CD4-positive, alpha-beta memory T cell (primary cell): Measurements from ENCODE around the gene NCAM2. TPM values are rescaled to one million over a fixed set of nuclear protein-coding genes. Genes with fewer than 3 reads are reported as not detected.

Experiments
- CTCF ChIA-PET: fragments of 350-600 bp; sonication (Branson Sonifier 250); formaldehyde crosslinking; loops from one replicate; lab custom pipeline; 2021; ENCODE audit warnings: inconsistent platforms; ENCODE audit not compliant: partially characterized antibody; lab: Charles Lee
- POLR2A ChIA-PET: fragments of 350-600 bp; sonication (Branson Sonifier 250); formaldehyde crosslinking; loops from one replicate; lab custom pipeline; 2021; ENCODE audit not compliant: partially characterized antibody; lab: Charles Lee
- DNase-seq, 5 donors: peaks; one replicate each; pipeline versions ENCODE4 v3.0.0 to v3.0.0-alpha.2; 2020 to 2022; ENCODE audit warnings: mixed read lengths in 1 of 5
- H3K27ac ChIP-seq: one replicate; pipeline ENCODE4 v1.7.0; 2013; ENCODE audit warnings: low read depth, low read length
- H3K27me3 ChIP-seq: 2 replicates; pipeline ENCODE4 v1.7.0; 2013; ENCODE audit warnings: mild to moderate bottlenecking, low read length, moderate library complexity; ENCODE audit not compliant: insufficient read depth
- H3K36me3 ChIP-seq: 2 replicates; pipeline ENCODE4 v1.7.0; 2013; ENCODE audit warnings: mild to moderate bottlenecking, low read length, moderate library complexity; ENCODE audit not compliant: insufficient read depth
- H3K4me1 ChIP-seq: 2 replicates; pipeline ENCODE4 v1.7.0; 2013; ENCODE audit warnings: mild to moderate bottlenecking, low read length, moderate library complexity; ENCODE audit not compliant: insufficient read depth
- H3K4me3 ChIP-seq, 2 donors: one replicate each; pipeline ENCODE4 v1.7.0; 2013; ENCODE audit warnings: low read length in 2 of 2, mild to moderate bottlenecking in 1 of 2
- H3K9me3 ChIP-seq, 2 donors: one replicate each; pipeline ENCODE4 v1.7.0; 2013; ENCODE audit warnings: low read length in 2 of 2, control low read depth in 1 of 2; ENCODE audit not compliant: control insufficient read depth in 1 of 2
- H3K27ac Mint-ChIP-seq, 7 donors: one replicate each; pipeline ENCODE4 v1.8.0; 2020 to 2021; ENCODE audit warnings: mixed read lengths in 7 of 7, mild to moderate bottlenecking in 6 of 7, inconsistent platforms in 3 of 7, moderate library complexity in 3 of 7
- H3K27me3 Mint-ChIP-seq, 2 donors: one replicate each; pipeline ENCODE4 v1.8.0; 2020 to 2021; ENCODE audit warnings: mixed read lengths in 2 of 2
- H3K36me3 Mint-ChIP-seq, 2 donors: one replicate each; pipeline ENCODE4 v1.8.0; 2020 to 2021; ENCODE audit warnings: mixed read lengths in 2 of 2, inconsistent platforms in 1 of 2, mild to moderate bottlenecking in 1 of 2
- H3K4me1 Mint-ChIP-seq, 4 donors: one replicate each; pipeline ENCODE4 v1.8.0; 2020 to 2021; ENCODE audit warnings: mixed read lengths in 4 of 4, mild to moderate bottlenecking in 1 of 4
- H3K4me3 Mint-ChIP-seq, 8 donors: one replicate each; pipeline ENCODE4 v1.8.0; 2020 to 2021; ENCODE audit warnings: mixed read lengths in 8 of 8, mild to moderate bottlenecking in 7 of 8, moderate library complexity in 6 of 8, inconsistent platforms in 3 of 8
- H3K9me3 Mint-ChIP-seq, 8 donors: one replicate each; pipeline ENCODE4 v1.8.0; 2020 to 2021; ENCODE audit warnings: mixed read lengths in 8 of 8, mild to moderate bottlenecking in 5 of 8, inconsistent platforms in 3 of 8, moderate library complexity in 1 of 8
- intact Hi-C: fragments of 100-400 bp; cut with micrococcal nuclease; formaldehyde crosslinking; loops from one replicate; pipeline ENCODE4 v1.15.1; 2023
- polyA plus RNA-seq, 2 donors: library from polyadenylated mRNA; unstranded; fragments of 300-500 nt; fragmentation: Illumina TruSeq; gene quantifications; one replicate each; pipeline ENCODE4 v1.2.3, GENCODE V29; 2021
- total RNA-seq, 2 experiments: library from RNA; stranded (reverse); gene quantifications; one replicate each; pipeline ENCODE4 v1.2.3, GENCODE V29; 2021

Gene NCAM2
- total and polyA plus RNA-seq, 4 experiments from 2014 or later, result not detected

DNA sequence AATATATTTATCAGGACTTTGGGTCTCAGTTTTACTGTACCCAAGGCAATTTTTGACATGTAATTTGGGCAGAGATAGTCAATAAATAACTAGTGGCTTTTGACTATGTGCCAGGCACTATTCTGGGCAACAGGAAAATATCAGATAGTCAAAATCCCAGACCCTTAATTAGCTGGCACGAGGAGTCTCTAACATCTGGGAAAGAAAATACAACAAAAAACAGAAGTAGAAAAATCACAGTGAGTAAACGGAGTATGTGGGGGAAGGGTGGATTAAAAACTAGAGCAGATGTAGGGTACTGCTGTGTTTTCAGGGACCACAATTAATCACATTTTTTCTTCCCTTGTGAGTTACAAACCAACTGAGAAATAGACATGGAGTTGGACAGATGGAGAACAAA is 217.8 kb downstream of the NCAM2 start:
- peaks cover 0 to 6% (median under 1%) of the 10 kb centered on the region in 8 donors for H3K9me3 Mint-ChIP-seq
- no peaks in the 10 kb centered on the region for H3K36me3 Mint-ChIP-seq
- DNase-seq, result no peak
- Histone ChIP-seq H3K27ac (no peak overlapping the region), H3K9me3 (no peaks in the 10 kb centered on the region), H3K27me3 (no peaks in the 10 kb centered on the region), H3K4me1 (no peaks in the 10 kb centered on the region), H3K36me3 (no peaks in the 10 kb centered on the region), H3K4me3 (no peak overlapping the region)
- H3K27ac Mint-ChIP-seq, result no peak overlapping the region
- no peaks in the 10 kb centered on the region for H3K27me3 Mint-ChIP-seq
- intact Hi-C loops, result no loop called here
- ChIA-PET CTCF (no interaction called here), POLR2A (no interaction called here)
- H3K4me3 Mint-ChIP-seq, result no peak overlapping the region
- H3K4me1 Mint-ChIP-seq, result no peaks in the 10 kb centered on the region

DNA sequence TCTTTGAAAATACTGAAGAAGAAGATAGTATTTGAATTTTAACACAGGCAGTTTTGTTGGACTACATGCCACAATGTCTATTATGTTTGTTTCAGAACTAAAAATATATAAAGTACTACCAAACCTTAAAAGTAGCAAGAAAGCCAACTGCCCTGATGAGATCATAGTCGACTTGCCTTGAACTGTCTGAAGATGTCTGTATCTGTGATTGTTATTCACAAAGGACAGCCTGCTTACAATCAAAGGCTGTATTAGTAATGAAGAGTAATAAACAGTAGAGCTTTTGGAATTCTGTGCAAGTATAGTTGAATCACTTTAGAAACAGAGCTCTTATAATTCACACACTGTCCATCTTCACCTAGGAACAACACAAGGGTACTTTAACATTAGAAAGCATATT is 228.3 kb downstream of the NCAM2 start:
- Mint-ChIP-seq H3K36me3 (no peaks in the 10 kb centered on the region), H3K4me1 (no peaks in the 10 kb centered on the region), H3K27me3 (no peaks in the 10 kb centered on the region), H3K4me3 (no peak overlapping the region), H3K9me3 (peaks cover 0 to 8% (median 2%) of the 10 kb centered on the region in 8 donors), H3K27ac (no peak overlapping the region)
- Histone ChIP-seq H3K4me1 (no peaks in the 10 kb centered on the region), H3K36me3 (no peaks in the 10 kb centered on the region), H3K27me3 (no peaks in the 10 kb centered on the region), H3K9me3 (no peaks in the 10 kb centered on the region), H3K4me3 (no peak overlapping the region), H3K27ac (no peak overlapping the region)
- intact Hi-C loops, result no loop called here
- POLR2A ChIA-PET, result no interaction called here
- no peak for DNase-seq
- CTCF ChIA-PET, result no interaction called here

GRCh38 chr21:21230672-21231071 is 232.5 kb downstream of the NCAM2 start:
- no peak overlapping the region for H3K4me3 Mint-ChIP-seq
- no peaks in the 10 kb centered on the region for H3K4me1 ChIP-seq
- no peak overlapping the region for H3K4me3 ChIP-seq
- no peaks in the 10 kb centered on the region for H3K9me3 ChIP-seq
- no peaks in the 10 kb centered on the region for H3K36me3 Mint-ChIP-seq
- no peaks in the 10 kb centered on the region for H3K36me3 ChIP-seq
- H3K27ac Mint-ChIP-seq, result no peak overlapping the region
- CTCF ChIA-PET, result no interaction called here
- H3K27ac ChIP-seq, result no peak overlapping the region
- POLR2A ChIA-PET, result no interaction called here
- no peak for DNase-seq
- H3K4me1 Mint-ChIP-seq, result no peaks in the 10 kb centered on the region
- H3K9me3 Mint-ChIP-seq, result peaks cover 0 to 4% (median under 1%) of the 10 kb centered on the region in 8 donors
- intact Hi-C loops, result no loop called here
- H3K27me3 Mint-ChIP-seq, result no peaks in the 10 kb centered on the region
- no peaks in the 10 kb centered on the region for H3K27me3 ChIP-seq

- POLR2A ChIA-PET, result no interaction called here
- Mint-ChIP-seq H3K36me3 (no peaks in the 10 kb centered on the region), H3K4me1 (no peaks in the 10 kb centered on the region), H3K4me3 (no peak overlapping the region), H3K27ac (no peak overlapping the region), H3K9me3 (peaks cover 0 to 4% (median under 1%) of the 10 kb centered on the region in 8 donors), H3K27me3 (no peaks in the 10 kb centered on the region)
- H3K4me3 ChIP-seq, result no peak overlapping the region
- intact Hi-C loops, result no loop called here
- CTCF ChIA-PET, result no interaction called here
- H3K27ac ChIP-seq, result no peak overlapping the region
- no peaks in the 10 kb centered on the region for H3K36me3 ChIP-seq
- H3K27me3 ChIP-seq, result no peaks in the 10 kb centered on the region
- H3K9me3 ChIP-seq, result no peaks in the 10 kb centered on the region
- H3K4me1 ChIP-seq, result no peaks in the 10 kb centered on the region
- no peak for DNase-seq
These were observed 233.7 kb downstream of the NCAM2 start for GRCh38 chr21:21231913-21232312.

DNA sequence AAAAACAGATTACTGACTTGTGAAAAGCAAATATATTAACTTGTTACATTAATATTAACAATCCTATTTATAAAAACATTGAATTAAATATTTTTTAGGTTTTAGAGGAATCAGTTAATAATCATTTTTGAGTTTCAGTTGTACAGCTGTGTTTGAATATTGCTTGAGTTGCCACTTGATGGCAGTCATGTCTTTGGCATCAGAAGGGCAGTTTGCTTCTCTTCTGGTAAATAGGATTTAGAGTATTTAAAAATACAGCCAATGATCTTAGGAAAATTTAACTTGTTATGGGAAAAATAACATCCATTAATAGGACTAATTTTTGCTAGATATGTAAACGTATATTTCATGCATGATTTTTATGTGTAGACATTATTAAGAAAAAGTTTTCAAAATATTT is 234.1 kb downstream of the NCAM2 start:
- Mint-ChIP-seq H3K27ac (no peak overlapping the region), H3K9me3 (peaks cover 0 to 4% (median under 1%) of the 10 kb centered on the region in 8 donors), H3K36me3 (no peaks in the 10 kb centered on the region), H3K4me3 (no peak overlapping the region), H3K27me3 (no peaks in the 10 kb centered on the region), H3K4me1 (no peaks in the 10 kb centered on the region)
- H3K27me3 ChIP-seq, result no peaks in the 10 kb centered on the region
- DNase-seq, result no peak
- no peak overlapping the region for H3K27ac ChIP-seq
- intact Hi-C loops, result no loop called here
- ChIA-PET CTCF (no interaction called here), POLR2A (no interaction called here)
- no peaks in the 10 kb centered on the region for H3K4me1 ChIP-seq
- no peaks in the 10 kb centered on the region for H3K9me3 ChIP-seq
- H3K36me3 ChIP-seq, result no peaks in the 10 kb centered on the region
- H3K4me3 ChIP-seq, result no peak overlapping the region

DNA sequence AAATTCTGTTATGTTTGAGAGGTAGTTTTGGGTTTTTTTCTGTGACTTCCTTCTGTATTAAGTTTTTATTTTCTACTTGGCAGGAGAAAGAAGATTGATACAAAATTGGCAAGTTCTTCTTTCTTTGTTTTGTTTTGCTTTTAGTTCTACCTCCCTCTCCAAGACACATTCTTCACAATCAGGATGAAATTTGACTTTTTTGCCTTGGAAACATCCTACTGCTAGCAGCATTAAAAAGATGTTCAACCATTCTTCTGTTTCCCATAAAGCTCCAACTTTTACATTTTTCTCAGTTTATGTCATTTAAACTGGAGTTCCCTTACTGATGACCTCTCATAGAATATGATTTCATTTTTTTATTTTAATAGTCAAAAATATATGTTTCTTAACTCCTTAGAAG is 234.8 kb downstream of the NCAM2 start:
- H3K27me3 Mint-ChIP-seq, result no peaks in the 10 kb centered on the region
- Histone ChIP-seq H3K36me3 (no peaks in the 10 kb centered on the region), H3K4me3 (no peak overlapping the region), H3K4me1 (no peaks in the 10 kb centered on the region), H3K27ac (no peak overlapping the region), H3K27me3 (no peaks in the 10 kb centered on the region), H3K9me3 (no peaks in the 10 kb centered on the region)
- intact Hi-C loops, result no loop called here
- H3K4me1 Mint-ChIP-seq, result no peaks in the 10 kb centered on the region
- H3K27ac Mint-ChIP-seq, result no peak overlapping the region
- H3K4me3 Mint-ChIP-seq, result no peak overlapping the region
- ChIA-PET POLR2A (no interaction called here), CTCF (no interaction called here)
- H3K9me3 Mint-ChIP-seq, result peaks cover 0 to 4% (median 0%) of the 10 kb centered on the region in 8 donors
- DNase-seq, result no peak
- H3K36me3 Mint-ChIP-seq, result no peaks in the 10 kb centered on the region

- no peaks in the 10 kb centered on the region for H3K4me1 Mint-ChIP-seq
These were observed 238.8 kb downstream of the NCAM2 start for GRCh38 chr21:21236996-21237395.

More at GRCh38 chr21:21236996-21237395, 238.8 kb downstream of the NCAM2 start:
- no peak overlapping the region for H3K4me3 ChIP-seq
- H3K27ac Mint-ChIP-seq, result no peak overlapping the region
- CTCF ChIA-PET, result no interaction called here
- H3K36me3 ChIP-seq, result no peaks in the 10 kb centered on the region
- POLR2A ChIA-PET, result no interaction called here
- no peaks in the 10 kb centered on the region for H3K27me3 ChIP-seq
- no peaks in the 10 kb centered on the region for H3K27me3 Mint-ChIP-seq
- H3K9me3 ChIP-seq, result no peaks in the 10 kb centered on the region
- no peak overlapping the region for H3K27ac ChIP-seq
- no peaks in the 10 kb centered on the region for H3K36me3 Mint-ChIP-seq
- no peaks in the 10 kb centered on the region for H3K4me1 ChIP-seq
- no peak for DNase-seq
- H3K9me3 Mint-ChIP-seq, result peaks cover 0 to 4% (median 0%) of the 10 kb centered on the region in 8 donors
- intact Hi-C loops, result no loop called here
- no peak overlapping the region for H3K4me3 Mint-ChIP-seq
